B cell (primary cell): ENCODE measurements around the gene RPL13. TPM values are rescaled to one million over a fixed set of nuclear protein-coding genes. Genes with fewer than 3 reads are reported as not detected.

Experiments used
- ATAC-seq: fragments of 200-7000 bp; cut with Tn5 transposase; one replicate; pipeline ENCODE4 v1.10.0; 2021; ENCODE audit warnings: low read depth, mild to moderate bottlenecking, moderate number of reproducible peaks, moderate library complexity
- CTCF ChIA-PET: fragments of 350-600 bp; sonication (Branson Sonifier 250); formaldehyde crosslinking; loops from one replicate; lab custom pipeline; 2021; ENCODE audit warnings: antibody characterized with exemption, inconsistent platforms; lab: Charles Lee
- POLR2A ChIA-PET: fragments of 350-600 bp; sonication (Branson Sonifier 250); formaldehyde crosslinking; loops from one replicate; lab custom pipeline; 2021; ENCODE audit warnings: antibody characterized with exemption; lab: Charles Lee
- DNase-seq: peaks from one replicate; pipeline ENCODE4 v3.0.0; 2013
- H2AFZ ChIP-seq: 2 replicates; pipeline ENCODE4 v1.6.1; 2012; ENCODE audit warnings: mild to moderate bottlenecking, low read depth, low read length; ENCODE audit not compliant: insufficient read depth, poor library complexity, severe bottlenecking
- H3K27ac ChIP-seq, 2 donors: 1 replicate in 1 of 2; 2 replicates in 1 of 2; pipeline ENCODE4 v1.5.1; 2012 to 2013; ENCODE audit warnings: low read length in 2 of 2, mild to moderate bottlenecking in 2 of 2, moderate library complexity in 1 of 2
- H3K27me3 ChIP-seq, 4 experiments: fragments of 200-600 bp in 1 of 4; sonication (generic) in 1 of 4; replicated peaks in 1 of 4; 1 replicate in 2 of 4; 2 replicates in 2 of 4; pipeline versions ENCODE4 v1.6.1 to v1.7.0; 2013 to 2016; ENCODE audit warnings: low read length in 3 of 4, mild to moderate bottlenecking in 2 of 4, mixed read lengths in 1 of 4, moderate library complexity in 1 of 4; ENCODE audit not compliant: insufficient read depth in 4 of 4, control insufficient read depth in 3 of 4; ENCODE audit errors: control extremely low read depth in 1 of 4
- H3K36me3 ChIP-seq, 2 experiments: replicated peaks in 1 of 2; 1 replicate in 1 of 2; 2 replicates in 1 of 2; pipeline versions ENCODE4 v1.6.1 to v1.7.1; 2013; ENCODE audit warnings: low read length in 1 of 2; ENCODE audit not compliant: insufficient read depth in 2 of 2, control insufficient read depth in 1 of 2; ENCODE audit errors: control extremely low read depth in 1 of 2, extremely low read depth in 1 of 2
- H3K4me1 ChIP-seq, 2 donors: fragments of 200-600 bp in 1 of 2; sonication (generic) in 1 of 2; 1 replicate in 1 of 2; 2 replicates in 1 of 2; pipeline versions ENCODE4 v1.5.1 to v1.6.1; 2013 to 2017; ENCODE audit warnings: low read length in 2 of 2; ENCODE audit not compliant: control insufficient read depth in 2 of 2, insufficient read depth in 2 of 2
- H3K4me2 ChIP-seq: replicated peaks from 2 replicates; pipeline ENCODE3; 2012; ENCODE audit warnings: mild to moderate bottlenecking, low read depth, low read length; ENCODE audit not compliant: poor library complexity, severe bottlenecking
- H3K4me3 ChIP-seq, 5 experiments: fragments of 200-600 bp in 1 of 5; sonication (generic) in 1 of 5; 1 replicate in 3 of 5; 2 replicates in 2 of 5; pipeline versions ENCODE4 v1.5.1 to v1.7.0; 2011 to 2016; ENCODE audit warnings: low read length in 4 of 5, mild to moderate bottlenecking in 4 of 5, low read depth in 2 of 5, control low read depth in 1 of 5, moderate library complexity in 1 of 5; ENCODE audit not compliant: insufficient read depth in 1 of 5; ENCODE audit errors: control extremely low read depth in 1 of 5, extremely low read depth in 1 of 5
- H3K79me2 ChIP-seq: fragments of 200-600 bp; sonication (generic); one replicate; pipeline ENCODE4 v1.6.0; 2016; ENCODE audit warnings: low read length; ENCODE audit not compliant: control insufficient read depth, insufficient read depth
- H3K9ac ChIP-seq: fragments of 200-600 bp; sonication (generic); 2 replicates; pipeline ENCODE4 v1.6.1; 2017; ENCODE audit warnings: mild to moderate bottlenecking, low read length, moderate library complexity
- H3K9me3 ChIP-seq, 3 donors: one replicate each; pipeline versions ENCODE4 v1.6.1 to v1.7.1; 2013; ENCODE audit warnings: low read length in 2 of 3; ENCODE audit not compliant: control insufficient read depth in 2 of 3, insufficient read depth in 1 of 3; ENCODE audit errors: control extremely low read depth in 1 of 3
- H4K20me1 ChIP-seq: 2 replicates; pipeline ENCODE4 v1.6.0; 2012; ENCODE audit warnings: mild to moderate bottlenecking, low read length; ENCODE audit not compliant: insufficient read depth, control insufficient read depth, poor library complexity, severe bottlenecking
- H3K27ac Mint-ChIP-seq: one replicate; pipeline ENCODE4 v1.8.0; 2021; ENCODE audit warnings: mixed read lengths
- H3K27me3 Mint-ChIP-seq: one replicate; pipeline ENCODE4 v1.8.0; 2021; ENCODE audit warnings: mixed read lengths
- H3K4me1 Mint-ChIP-seq: one replicate; pipeline ENCODE4 v1.8.0; 2021; ENCODE audit warnings: mixed read lengths
- H3K4me3 Mint-ChIP-seq: one replicate; pipeline ENCODE4 v1.8.0; 2021; ENCODE audit warnings: mixed read lengths
- H3K9me3 Mint-ChIP-seq: one replicate; pipeline ENCODE4 v1.8.0; 2022; ENCODE audit warnings: mixed read lengths; ENCODE audit not compliant: insufficient read depth
- CTCF ChIP-seq: fragments of 200-600 bp; IDR thresholded peaks from one replicate; pipeline ENCODE4 v1.8.0; 2022; ENCODE audit warnings: antibody characterized with exemption, mild to moderate bottlenecking
- EZH2 ChIP-seq: IDR thresholded peaks from 2 replicates; pipeline ENCODE4 v1.6.1; 2012; ENCODE audit warnings: borderline replicate concordance, low read depth, mild to moderate bottlenecking, moderate library complexity, low read length; ENCODE audit not compliant: insufficient read depth, poor library complexity, severe bottlenecking
- WGBS: methylation state at CpG from one replicate; pipeline ENCODE4 v1.1.5; 2013; ENCODE audit warnings: missing lambda C conversion rate; ENCODE audit not compliant: insufficient coverage; 5-methylcytosine and 5-hydroxymethylcytosine counted together
- intact Hi-C: fragments of 100-400 bp; cut with micrococcal nuclease; formaldehyde crosslinking; loops from one replicate; pipeline ENCODE4 v1.10.0; 2022
- polyA plus RNA-seq: library from polyadenylated mRNA; depleted of rRNA; stranded (reverse); fragments of >200 nt; gene quantifications from 2 replicates; pipeline ENCODE4 v1.2.3, GENCODE V29; 2012
- total RNA-seq, 2 donors: library from RNA; stranded (reverse); fragments of 120-200 nt in 1 of 2; gene quantifications; 1 replicate in 1 of 2; 2 replicates in 1 of 2; pipeline versions ENCODE4 v1.2.3 to v1.2.4, GENCODE V29; 2013 to 2022

RPL13 gene
- total and polyA plus RNA-seq, 2 donors (not counting 1 experiment from before 2014, with no cell fraction given) = 3,184 to 11,676 TPM

GRCh38 chr16:89540557-89540956 lies 19.9 kb upstream of the RPL13 start:
- Histone ChIP-seq H3K27me3 (no peaks in the 10 kb centered on the region), H2AFZ (no peak overlapping the region), H3K79me2 (peaks cover 45% of the 10 kb centered on the region), H3K9me3 (no peaks in the 10 kb centered on the region), H3K27ac (no peak overlapping the region), H3K4me1 (peaks cover under 1% of the 10 kb centered on the region in 2 donors), H3K4me2 (no peak overlapping the region), H3K36me3 (peaks cover 2 to 36% of the 10 kb centered on the region in 2 experiments), H3K9ac (no peak overlapping the region), H4K20me1 (peaks cover 25% of the 10 kb centered on the region), H3K4me3 (no peak overlapping the region)
- no peak for DNase-seq
- Mint-ChIP-seq H3K27me3 (no peaks in the 10 kb centered on the region), H3K9me3 (no peaks in the 10 kb centered on the region), H3K4me3 (no peak overlapping the region), H3K27ac (no peak overlapping the region), H3K4me1 (no peaks in the 10 kb centered on the region)
- ChIA-PET CTCF (interaction anchor here (2.2 kb wide), 1 partner anchor 17 kb away, joined by 9 read pairs; no protein-coding TSS in a partner anchor), POLR2A (no interaction called here)
- intact Hi-C loops = no loop called here
- 97% methylated on average over 12 of the region's 13 CpGs for WGBS
- TF ChIP-seq EZH2 = no peak
- no peak for TF ChIP-seq CTCF
- ATAC-seq = no peak

- no peaks in the 10 kb centered on the region for H3K27me3 Mint-ChIP-seq
- ChIA-PET POLR2A (no interaction called here), CTCF (no interaction called here)
- no peak for ATAC-seq
- DNase-seq = no peak
- Histone ChIP-seq H3K27me3 (no peaks in the 10 kb centered on the region), H3K9ac (no peak overlapping the region), H3K4me3 (no peak overlapping the region), H3K4me2 (no peak overlapping the region), H3K79me2 (peaks cover 44% of the 10 kb centered on the region), H3K36me3 (peaks cover 2 to 37% of the 10 kb centered on the region in 2 experiments), H3K27ac (no peak overlapping the region), H2AFZ (no peak overlapping the region), H3K9me3 (no peaks in the 10 kb centered on the region), H3K4me1 (no peaks in the 10 kb centered on the region), H4K20me1 (peaks cover 14% of the 10 kb centered on the region)
- WGBS = 98% methylated on average over 21 of the region's 21 CpGs
- no peak overlapping the region for H3K27ac Mint-ChIP-seq
- TF ChIP-seq EZH2 (no peak), CTCF (no peak)
- intact Hi-C loops = no loop called here
- no peaks in the 10 kb centered on the region for H3K9me3 Mint-ChIP-seq
- H3K4me3 Mint-ChIP-seq = no peak overlapping the region
- no peaks in the 10 kb centered on the region for H3K4me1 Mint-ChIP-seq
Measured at GRCh38 chr16:89541792-89542191, 18.7 kb upstream of the RPL13 start.
